Peyer's patch (tissue), 4 donors: Measurements from ENCODE around the gene CCDC57.

Source experiments
- CTCF ChIP-seq, 6 experiments: fragments of 450-650 bp in 4 of 6; fragments of 200-600 bp in 2 of 6; sonication (generic) in 1 of 6; IDR thresholded peaks; one replicate each; pipeline ENCODE4 v1.5.1; 2017 to 2019; ENCODE audit warnings: antibody characterized with exemption in 6 of 6, mild to moderate bottlenecking in 3 of 6, moderate library complexity in 1 of 6
- POLR2A ChIP-seq, 2 donors: fragments of 450-650 bp; IDR thresholded peaks; one replicate each; pipeline ENCODE4 v1.5.1; 2017; ENCODE audit warnings: antibody characterized with exemption in 2 of 2, mild to moderate bottlenecking in 2 of 2, moderate library complexity in 2 of 2

- TF ChIP-seq CTCF (IDR thresholded peaks at IDR 0.05) (no peak), POLR2A (IDR thresholded peaks at IDR 0.05) (no peak)
Measured at GRCh38 chr17:82148011-82148410, 64.6 kb downstream of the CCDC57 start.
